Stimulated activated CD4-positive, alpha-beta T cell treated with anti-CD3 and anti-CD28 coated beads, TNF-alpha, amount 100 ng/mL, for 24 hours (primary cell): ENCODE measurements around the gene ACTR3C.
"Not testable (repeated sequence)": the region's sequence is repeated elsewhere in the genome, so short reads cannot be mapped to it uniquely, and the experiment has no call there.

Experiments used
- DNase-seq, 3 experiments: peaks; one replicate each; pipeline ENCODE4 v3.0.0-alpha.2; 2020; ENCODE audit warnings: low read depth in 3 of 3

Gene ACTR3C

GRCh38 chr7:150204577-150204976, 118.8 kb downstream of the ACTR3C start:
- not testable (repeated sequence) for DNase-seq

- not testable (repeated sequence) for DNase-seq
Measured at GRCh38 chr7:150202894-150203293, 120.5 kb downstream of the ACTR3C start.
